Activated CD8-positive, alpha-beta memory T cell treated with anti-CD3 and anti-CD28 coated beads for 48 hours (primary cell): ENCODE data around the gene RGL2.
"Not testable (repeated sequence)": the region's sequence is repeated elsewhere in the genome, so short reads cannot be mapped to it uniquely, and the experiment has no call there.

ENCODE experiments used
- DNase-seq, 3 experiments: peaks; one replicate each; pipeline ENCODE4 v3.0.0-alpha.2; 2020; ENCODE audit warnings: low read depth in 2 of 3, low spot score in 2 of 3

RGL2 gene

DNA sequence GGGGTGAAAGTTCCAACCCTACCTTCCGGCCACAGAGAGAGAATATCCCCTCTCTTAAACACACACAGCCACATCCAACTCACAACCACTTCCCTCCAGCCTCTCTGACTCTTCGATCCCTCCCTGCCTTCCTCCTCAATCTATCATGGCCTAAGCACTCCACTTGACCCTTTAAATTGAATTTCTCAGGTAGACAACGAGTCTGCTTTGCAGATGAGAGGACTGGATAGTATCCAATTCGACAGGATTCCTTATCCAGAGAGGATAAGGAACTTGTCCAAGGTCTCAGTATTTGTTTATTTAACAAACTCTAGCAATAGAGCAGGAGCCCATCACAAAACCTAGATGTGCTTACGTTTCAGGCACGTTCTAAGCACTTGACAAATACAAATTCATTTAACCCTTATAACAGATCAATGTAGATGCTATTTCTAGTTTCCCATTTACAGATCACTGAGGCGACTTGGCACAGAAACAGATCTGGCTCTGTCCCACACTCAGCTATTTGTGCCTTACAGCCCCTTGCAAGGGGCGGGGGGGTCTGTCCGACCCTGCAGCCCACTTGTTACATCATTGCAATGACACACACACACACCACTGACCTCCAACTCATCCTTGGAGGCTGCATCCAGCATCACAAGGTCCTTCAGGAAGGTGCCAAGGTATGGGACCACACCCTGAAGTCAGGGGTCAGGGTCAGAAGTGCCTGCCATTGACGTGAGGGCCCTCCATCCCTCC lies 4.5 kb downstream of the RGL2 start:
- DNase-seq: no peak

DNA sequence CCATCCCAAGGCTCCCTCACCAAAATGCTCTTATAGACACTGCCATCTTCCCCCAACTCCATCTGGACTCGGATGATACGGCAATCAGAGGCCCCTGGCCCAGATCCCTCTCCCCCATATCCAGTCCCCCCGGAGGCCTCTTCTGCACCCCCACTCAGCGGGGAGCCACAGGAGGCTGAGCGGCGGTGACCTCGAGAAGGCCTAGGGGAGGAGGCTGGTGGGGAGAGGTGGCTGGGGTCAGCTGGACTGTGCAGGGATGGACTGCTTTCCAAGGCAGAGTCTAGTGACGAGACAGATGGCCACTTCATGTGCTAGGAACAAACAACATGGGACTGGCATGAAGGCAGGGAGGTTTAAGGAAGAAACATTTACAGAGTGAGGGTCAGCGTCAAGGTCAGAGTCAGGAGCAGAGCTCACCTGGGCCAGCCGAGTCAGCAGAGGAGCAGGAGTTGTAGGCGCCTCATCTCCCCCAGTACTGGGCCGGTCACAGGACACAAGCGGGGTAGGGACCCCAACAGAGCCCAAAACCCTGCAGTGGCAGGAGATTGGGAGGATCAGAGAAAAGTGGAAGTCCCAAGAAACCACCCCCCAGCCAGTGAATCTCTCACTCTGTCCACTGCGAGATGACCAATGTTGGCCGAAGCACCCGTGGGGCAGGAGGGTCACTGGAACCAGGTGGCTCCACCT lies 5.6 kb downstream of the RGL2 start:
- no peak for DNase-seq

DNA sequence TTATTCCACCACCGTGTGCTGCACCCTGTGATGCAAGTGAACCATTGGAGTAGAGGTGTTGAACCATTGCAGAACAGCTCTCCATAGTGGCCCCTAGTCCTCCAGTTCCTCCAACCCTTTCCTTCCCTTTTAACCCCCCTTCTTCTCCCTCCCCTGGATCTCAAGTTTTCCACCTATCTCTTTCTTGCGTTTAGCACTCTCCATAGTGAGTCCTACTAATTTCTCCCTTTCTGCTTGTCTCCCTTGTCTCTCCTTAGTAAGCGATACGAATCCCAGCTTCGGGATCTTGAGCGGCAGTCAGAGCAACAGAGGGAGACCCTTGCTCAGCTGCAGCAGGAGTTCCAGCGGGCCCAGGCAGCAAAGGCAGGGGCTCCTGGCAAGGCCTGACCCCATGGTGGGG lies 8.3 kb downstream of the RGL2 start:
- DNase-seq: no peak

DNA sequence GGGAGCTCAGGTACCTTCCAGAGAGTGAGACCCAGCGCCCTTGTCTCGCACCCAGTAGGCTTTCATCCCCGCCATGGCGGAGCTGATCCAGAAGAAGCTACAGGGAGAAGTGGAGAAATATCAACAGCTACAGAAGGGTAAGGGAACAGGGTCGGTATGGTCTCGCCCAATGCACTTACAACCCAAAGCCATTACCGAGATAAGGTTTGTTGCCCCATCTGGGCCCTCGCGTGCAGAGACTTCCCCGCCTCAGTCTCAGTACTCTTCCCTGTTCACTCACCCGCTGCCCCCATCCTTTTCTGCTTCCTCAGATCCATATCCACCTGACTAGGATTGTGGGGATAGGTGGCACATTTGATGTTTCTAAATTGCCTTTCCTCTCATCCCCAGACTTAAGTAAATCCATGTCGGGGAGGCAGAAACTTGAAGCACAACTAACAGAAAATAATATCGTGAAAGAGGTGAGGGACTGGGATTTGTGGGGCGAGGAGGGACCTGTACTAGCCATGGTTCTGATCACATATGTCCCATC lies 8.9 kb downstream of the RGL2 start:
- DNase-seq: no peak

DNA sequence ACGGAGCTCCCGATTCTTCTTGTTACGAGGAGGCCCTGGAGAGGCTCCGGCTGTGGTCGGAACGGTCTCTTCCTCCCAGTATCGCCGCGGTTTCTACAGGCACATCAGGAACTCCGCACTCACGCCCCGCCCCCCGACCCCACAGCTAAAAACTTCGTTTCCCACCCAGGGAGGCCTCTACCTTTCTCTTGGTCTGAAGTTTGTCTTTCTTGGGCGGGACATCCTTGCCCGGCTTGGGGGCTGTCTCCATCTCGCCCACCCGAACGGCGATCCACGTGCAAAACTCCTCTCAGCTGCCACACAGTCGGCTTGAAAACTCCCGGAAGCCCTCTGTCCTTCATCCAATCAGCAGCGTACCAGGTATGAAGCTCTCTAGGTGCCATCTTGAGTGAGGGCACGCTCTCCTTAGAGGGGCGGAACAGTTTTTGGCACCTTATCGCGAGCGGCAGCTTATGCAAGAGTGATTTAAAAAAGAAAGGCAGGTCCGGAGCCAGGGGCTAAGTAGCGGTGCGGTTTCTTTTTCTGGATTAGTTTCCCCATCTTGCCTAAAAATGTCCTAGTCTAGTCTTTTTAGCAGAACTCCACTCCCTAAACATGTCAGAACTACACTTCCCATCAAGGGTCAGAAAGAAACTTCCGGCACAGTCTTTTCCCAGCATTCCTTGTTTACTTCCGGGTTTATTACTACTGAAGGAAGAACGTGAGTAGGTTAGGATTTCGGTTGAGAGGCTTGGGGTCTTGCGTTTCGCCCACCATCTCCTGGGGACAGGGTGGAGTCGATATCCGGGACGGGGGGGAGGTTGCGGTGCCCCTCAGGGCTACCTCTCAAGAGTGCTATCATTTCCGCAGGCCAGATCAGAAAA lies 9.6 kb downstream of the RGL2 start, which contains the start of the genes PFDN6 and WDR46:
Gene PFDN6, plus strand, starts transcription at position 681 of the 863 bp plus-strand sequence. CDS start 256 bp downstream, outside the sequence.
Gene WDR46, minus strand, starts transcription at position 319 of the 863 bp plus-strand sequence. Its CDS starts 69 bp downstream, at position 250.
- peak in 2 of 3 experiments; percentile 58 to 61 for DNase-seq

DNA sequence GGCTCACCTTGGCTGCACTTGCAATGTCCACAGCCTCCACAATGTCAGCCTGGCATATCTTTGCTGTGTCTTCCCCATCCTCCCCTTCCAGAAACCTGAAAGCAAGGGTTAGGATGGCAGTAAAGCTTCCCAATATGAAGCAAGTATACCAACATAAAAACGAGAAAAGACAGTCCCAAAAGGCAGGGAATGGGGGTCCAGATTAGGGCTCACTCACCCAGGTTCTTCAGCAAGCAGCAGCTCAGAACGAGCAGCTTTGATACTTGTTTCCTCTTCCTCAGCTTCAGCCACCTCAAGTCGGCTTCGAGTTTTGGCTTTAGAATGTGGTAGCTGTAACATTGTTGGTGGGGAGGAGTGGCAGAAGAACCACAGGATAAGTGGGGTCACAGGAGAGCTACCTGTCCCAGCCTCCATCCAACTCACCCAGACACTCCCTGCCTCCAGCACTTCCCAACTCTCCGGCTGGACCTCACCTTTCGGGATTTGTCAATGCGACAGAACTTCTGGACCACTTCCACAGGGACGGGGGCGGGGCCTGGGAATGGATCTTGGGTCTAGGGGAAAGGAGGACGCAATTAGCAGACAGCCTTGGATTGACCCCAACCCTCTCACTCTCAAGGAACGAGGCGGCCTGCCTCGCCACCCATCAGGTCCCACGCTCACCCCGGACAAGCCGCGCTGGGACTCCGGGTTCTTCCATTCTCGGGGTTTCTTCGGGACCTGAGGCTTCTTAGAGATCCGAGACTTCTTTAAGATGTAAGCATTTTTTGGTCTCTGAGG lies 10.4 kb downstream of the RGL2 start:
- no peak for DNase-seq

DNA sequence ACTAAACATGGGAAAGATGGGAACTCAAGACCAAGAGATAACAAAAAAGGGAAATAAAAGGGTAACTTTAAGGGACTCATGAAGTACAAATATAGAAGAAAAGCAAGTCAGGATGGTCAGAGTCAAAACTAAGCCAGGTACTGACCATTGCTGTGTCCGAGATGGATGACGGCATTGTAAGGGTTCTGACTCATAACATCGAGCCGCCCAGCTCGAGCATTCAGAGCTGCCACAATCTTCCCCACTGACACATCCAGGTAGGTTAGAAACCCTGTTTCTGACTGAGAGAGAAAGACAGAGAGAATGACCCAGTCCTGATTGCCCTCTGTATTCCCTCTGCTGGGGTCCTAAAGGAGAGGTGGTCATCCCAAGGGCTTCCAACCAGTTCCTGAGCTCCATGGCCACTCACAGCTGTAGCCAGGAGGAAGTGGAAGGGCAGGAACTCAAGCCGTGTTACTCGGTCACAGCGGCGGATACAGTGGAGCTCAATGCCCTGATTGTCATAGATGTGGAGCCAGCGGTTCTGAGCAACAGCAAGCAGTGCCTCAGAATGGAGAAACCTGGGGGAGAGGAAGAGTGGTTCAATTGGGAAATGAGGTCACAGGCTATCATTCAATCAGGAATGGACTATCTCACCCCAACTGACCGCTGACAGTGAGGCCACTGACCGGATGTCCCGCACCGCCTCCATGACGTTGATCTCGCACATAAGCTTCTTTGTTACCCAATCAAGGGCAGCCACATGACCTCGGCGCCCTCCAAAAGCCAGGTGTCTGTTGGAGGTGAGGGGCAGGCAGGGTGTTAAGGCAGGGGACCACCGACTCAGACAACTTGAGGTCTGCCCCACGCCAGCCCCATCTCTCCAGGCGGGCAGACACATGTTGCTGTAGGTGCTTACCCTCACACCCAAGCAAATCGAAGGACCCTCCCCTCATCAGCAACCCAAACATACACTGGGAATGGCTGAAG lies 11.5 kb downstream of the RGL2 start:
- DNase-seq: no peak

DNA sequence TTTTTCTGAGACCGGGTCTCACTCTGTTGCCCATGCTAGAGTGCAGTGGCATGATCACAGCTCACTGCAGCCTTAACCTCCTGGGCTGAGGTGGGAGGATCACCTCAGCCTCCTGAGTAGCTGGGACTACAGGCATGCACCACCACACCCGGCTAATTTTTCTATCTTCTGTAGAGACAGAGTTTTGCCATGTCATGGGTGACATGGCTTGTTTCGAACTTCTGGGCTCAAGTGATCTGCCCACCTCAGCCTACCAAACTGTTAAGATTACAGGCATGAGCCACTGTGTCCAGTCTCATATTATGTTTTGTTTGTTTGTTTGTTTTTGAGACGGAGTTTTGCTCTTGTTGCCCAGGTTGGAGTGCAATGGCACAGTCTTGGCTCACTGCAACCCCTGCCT lies 13.5 kb downstream of the RGL2 start:
- DNase-seq: not testable (repeated sequence)

DNA sequence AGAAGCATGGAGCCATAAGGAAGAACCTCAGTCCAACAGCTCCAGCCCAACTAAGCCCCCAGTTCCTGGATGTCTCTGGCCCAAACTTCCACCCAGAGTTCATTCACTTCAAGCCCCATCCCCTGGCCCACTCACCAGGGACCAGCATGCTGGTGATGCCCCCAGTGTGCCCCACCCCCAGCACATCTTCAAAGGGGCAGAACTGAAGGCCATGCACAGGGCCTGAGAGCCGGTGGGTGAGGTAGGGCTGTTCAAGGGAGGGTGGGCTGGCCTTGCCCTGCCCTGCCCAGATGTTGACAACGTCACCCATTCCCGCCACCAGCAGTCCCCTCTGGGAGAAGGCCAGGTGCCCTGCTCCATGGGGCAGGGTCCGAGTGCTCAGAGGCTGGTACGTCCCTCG lies 18.2 kb downstream of the RGL2 start:
- DNase-seq: no peak

DNA sequence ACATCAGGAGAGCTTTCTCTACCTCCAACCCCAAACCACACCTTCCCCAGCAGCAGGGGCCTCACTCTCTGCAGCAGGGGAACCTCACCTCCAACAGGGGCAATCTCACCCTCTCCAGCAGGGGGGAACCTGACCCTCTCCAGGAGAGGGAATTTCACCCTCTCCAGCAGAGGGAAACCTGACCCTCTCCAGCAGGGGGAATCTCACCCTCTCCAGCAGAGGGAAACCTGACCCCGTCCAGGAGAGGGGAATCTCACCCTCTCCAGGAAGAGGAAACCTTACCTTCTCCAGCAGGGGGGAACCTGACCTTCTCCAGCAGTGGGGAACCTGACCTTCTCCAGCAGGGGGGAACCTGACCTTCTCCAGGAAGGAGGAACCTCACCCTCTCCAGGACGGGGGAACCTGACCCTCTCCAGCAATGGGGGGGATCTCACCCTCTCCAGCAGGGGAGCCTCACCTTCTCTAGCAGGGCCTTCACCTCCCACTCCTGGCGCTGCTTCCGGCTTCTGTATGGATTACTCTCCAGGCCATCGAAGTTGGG lies 18.7 kb downstream of the RGL2 start:
- no peak for DNase-seq

DNA sequence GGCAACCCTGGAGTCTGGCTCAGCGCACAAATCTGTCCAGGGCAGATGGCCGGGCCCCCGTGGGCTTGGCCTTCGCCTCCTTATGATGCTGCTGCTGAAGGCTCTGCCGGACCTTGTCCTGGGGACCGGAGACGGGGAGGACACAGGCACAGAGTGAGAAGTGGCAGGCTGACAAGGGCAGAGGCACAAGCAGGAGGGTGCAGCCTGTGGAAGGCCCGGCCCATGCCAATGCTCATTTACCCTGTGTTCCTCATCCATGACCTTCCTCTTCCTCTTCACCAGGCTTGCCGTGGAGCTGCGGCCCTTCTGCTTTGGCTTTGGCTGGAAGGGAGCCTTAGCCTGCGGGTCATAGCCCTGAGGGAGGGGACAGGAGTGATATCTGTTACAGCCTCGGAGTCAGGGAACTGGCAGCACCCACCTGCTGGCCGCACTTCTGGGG lies 19.5 kb downstream of the RGL2 start:
- no peak for DNase-seq

DNA sequence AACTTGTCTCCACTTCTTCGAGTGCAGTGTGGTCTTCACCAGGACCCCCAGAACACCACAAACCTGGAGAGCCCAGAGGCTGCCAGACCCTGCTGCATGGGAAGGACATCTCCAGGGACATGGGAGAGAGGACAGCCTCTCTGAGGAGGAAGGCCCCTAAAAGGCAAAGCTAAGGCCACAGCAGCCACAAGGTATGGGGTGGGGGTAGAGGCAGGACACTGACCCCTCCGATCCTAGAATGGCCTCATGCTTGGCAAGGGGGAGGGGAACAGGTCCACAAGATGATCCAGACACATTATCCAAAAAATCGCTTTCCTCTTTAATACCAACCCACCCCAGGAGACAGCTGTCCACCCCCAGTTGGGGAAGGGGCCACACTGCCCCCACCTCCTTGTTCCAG lies 19.9 kb downstream of the RGL2 start:
- DNase-seq: no peak

DNA sequence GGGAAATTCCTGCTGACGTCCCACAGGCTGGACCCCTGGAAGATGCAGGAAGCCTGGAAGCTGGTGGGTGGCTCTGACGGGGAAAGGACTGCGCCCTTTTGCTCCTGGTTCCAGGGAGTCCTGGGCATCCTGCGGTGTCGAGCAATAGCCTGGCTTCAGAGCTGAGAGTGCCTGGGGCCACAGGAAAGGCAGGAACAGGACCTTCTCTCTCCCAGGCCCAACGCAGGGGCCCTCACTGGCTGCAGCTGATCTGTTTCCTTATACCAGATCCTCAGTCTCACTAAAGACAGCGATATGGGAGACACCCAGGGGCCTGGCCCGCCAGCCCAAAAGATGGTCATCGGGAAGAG lies 20.4 kb downstream of the RGL2 start:
- no peak for DNase-seq

DNA sequence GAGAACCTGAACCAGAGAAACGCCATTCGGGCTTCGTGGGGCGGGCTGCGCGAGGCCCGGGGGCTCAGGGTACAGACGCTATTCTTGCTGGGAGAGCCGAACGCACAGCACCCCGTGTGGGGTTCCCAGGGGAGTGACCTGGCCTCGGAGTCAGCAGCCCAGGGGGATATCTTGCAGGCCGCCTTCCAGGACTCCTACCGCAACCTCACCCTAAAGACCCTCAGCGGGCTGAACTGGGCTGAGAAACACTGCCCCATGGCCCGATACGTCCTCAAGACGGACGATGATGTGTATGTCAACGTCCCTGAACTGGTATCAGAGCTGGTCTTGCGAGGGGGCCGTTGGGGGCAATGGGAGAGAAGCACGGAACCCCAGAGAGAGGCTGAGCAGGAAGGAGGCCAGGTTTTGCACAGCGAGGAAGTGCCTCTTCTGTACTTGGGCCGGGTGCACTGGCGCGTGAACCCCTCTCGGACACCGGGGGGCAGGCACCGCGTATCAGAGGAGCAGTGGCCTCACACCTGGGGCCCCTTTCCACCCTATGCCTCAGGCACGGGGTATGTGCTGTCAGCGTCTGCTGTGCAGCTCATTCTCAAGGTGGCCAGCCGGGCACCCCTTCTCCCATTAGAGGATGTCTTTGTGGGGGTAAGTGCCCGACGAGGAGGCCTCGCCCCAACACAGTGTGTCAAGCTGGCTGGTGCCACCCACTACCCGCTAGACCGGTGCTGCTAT lies 20.9 kb downstream of the RGL2 start:
- no peak for DNase-seq

DNA sequence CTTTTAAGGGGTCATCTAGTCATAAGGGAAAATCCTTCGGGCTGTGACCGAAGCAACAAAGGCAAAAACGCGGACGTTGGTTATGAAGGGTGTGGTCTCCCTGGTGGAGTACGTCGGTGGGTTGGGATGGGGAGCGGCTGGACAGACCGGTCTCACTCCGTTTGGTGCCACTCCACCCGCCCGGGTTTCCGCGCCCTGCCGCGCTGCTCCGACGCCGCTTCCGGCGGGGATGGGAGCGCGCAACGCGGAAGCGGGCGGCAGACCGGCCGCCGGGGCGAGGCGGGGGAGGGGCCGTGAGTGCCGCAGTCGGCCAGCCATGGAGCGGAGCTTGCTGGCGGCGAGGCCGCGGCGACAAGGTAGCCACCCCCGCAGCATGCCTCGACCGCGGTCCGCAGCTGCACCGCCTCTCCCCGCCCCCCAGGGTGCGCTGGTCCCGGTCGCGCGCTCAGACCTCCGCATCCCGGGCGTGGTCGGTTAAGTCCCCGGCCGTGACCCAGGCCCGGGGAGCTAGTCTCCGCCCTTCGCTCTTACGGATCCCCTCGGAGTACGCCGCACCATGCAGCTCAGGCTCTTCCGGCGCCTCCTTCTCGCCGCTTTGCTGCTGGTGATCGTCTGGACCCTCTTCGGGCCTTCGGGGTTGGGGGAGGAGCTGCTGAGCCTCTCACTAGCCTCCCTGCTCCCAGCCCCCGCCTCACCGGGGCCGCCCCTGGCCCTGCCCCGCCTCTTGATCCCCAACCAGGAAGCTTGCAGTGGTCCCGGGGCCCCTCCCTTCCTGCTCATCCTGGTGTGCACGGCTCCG lies 21.7 kb downstream of the RGL2 start, which contains the start of gene B3GALT4:
Gene B3GALT4, plus strand, starts transcription at position 260 of the 799 bp plus-strand sequence. Its CDS starts 297 bp downstream, at position 557.
- peak; percentile 70 to 82 (median 77) for DNase-seq

DNA sequence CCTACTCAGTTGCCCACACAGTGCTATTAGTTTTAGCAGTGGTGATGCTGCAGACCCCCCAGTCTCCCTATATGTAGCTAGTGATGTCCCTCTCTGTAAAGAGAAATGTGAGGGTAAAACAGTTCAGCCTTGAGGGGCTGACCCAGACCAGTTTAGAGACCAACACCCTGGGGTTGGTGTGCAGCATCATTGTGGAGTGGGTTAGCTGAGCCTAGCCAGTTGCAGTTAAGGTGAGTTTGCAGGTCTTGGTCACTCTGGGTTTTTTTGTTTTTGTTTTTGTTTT lies 22.2 kb downstream of the RGL2 start:
- DNase-seq: no peak

DNA sequence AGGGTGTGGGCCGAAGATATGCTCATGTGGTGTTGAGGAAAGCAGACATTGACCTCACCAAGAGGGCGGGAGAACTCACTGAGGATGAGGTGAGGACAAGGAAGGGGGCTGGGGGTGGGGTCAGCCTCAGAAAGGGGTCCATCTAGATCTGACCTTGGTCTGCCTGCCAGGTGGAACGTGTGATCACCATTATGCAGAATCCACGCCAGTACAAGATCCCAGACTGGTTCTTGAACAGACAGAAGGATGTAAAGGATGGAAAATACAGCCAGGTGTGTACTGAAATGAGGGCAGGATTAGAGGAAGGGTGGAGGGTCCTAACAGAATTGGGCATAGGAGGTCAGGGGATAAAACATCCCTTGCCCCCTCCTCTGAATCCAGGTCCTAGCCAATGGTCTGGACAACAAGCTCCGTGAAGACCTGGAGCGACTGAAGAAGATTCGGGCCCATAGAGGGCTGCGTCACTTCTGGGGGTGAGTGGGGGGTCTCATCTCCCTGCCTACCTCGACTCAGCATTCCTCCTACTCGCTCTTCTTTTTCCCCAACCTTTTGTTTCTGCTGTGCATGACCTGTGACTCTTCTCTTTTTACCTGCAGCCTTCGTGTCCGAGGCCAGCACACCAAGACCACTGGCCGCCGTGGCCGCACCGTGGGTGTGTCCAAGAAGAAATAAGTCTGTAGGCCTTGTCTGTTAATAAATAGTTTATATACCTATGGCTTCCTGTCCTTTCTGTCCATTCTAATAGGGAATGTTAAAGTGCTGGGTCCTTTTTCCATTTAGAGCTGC lies 22.8 kb downstream of the RGL2 start:
- not testable (repeated sequence) for DNase-seq
